Fibroblast of the conjunctiva (primary cell): ENCODE data around the gene TNNI3K.

ENCODE experiments used
- DNase-seq: peaks from one replicate; pipeline ENCODE4 v3.0.0-alpha.2; 2010; ENCODE audit warnings: low read depth

Gene TNNI3K

GRCh38 chr1:74392186-74392585 lies 157.0 kb downstream of the TNNI3K start:
- DNase-seq, result no peak

GRCh38 chr1:74392840-74393239 lies 157.7 kb downstream of the TNNI3K start:
- no peak for DNase-seq

- DNase-seq, result no peak
Observed at GRCh38 chr1:74395571-74395970, 160.4 kb downstream of the TNNI3K start.

GRCh38 chr1:74396462-74396861 lies 161.3 kb downstream of the TNNI3K start:
- no peak for DNase-seq

- DNase-seq, result no peak
Observed at GRCh38 chr1:74396933-74397332, 161.7 kb downstream of the TNNI3K start.

GRCh38 chr1:74399249-74399648 lies 164.1 kb downstream of the TNNI3K start:
- DNase-seq, result no peak

GRCh38 chr1:74402873-74403272 lies 167.7 kb downstream of the TNNI3K start:
- no peak for DNase-seq

- no peak for DNase-seq
Observed at GRCh38 chr1:74403606-74404005, 168.4 kb downstream of the TNNI3K start.

- no peak for DNase-seq
Observed at GRCh38 chr1:74406759-74407158, 171.6 kb downstream of the TNNI3K start.

GRCh38 chr1:74407902-74408301 lies 172.7 kb downstream of the TNNI3K start:
- DNase-seq, result no peak

- no peak for DNase-seq
Observed at GRCh38 chr1:74412244-74412643, 177.1 kb downstream of the TNNI3K start.

- no peak for DNase-seq
Observed at GRCh38 chr1:74415935-74416334, 180.7 kb downstream of the TNNI3K start.

GRCh38 chr1:74419611-74420010 lies 184.4 kb downstream of the TNNI3K start:
- DNase-seq, result no peak

GRCh38 chr1:74420467-74420866 lies 185.3 kb downstream of the TNNI3K start:
- no peak for DNase-seq

- no peak for DNase-seq
Observed at GRCh38 chr1:74422421-74423292, 187.5 kb downstream of the TNNI3K start.

- no peak for DNase-seq
Observed at GRCh38 chr1:74423471-74423870, 188.3 kb downstream of the TNNI3K start.

GRCh38 chr1:74425676-74426075 lies 190.5 kb downstream of the TNNI3K start:
- no peak for DNase-seq

- no peak for DNase-seq
Observed at GRCh38 chr1:74426208-74426937, 191.2 kb downstream of the TNNI3K start.

- no peak for DNase-seq
Observed at GRCh38 chr1:74427681-74428080, 192.5 kb downstream of the TNNI3K start.

- no peak for DNase-seq
Observed at GRCh38 chr1:74429580-74429979, 194.4 kb downstream of the TNNI3K start.

- DNase-seq, result no peak
Observed at GRCh38 chr1:74430342-74430934, 195.3 kb downstream of the TNNI3K start.

- no peak for DNase-seq
Observed at GRCh38 chr1:74431531-74431930, 196.3 kb downstream of the TNNI3K start.

- DNase-seq, result no peak
Observed at GRCh38 chr1:74432325-74432724, 197.1 kb downstream of the TNNI3K start.
